Neutrophil (primary cell): Measurements from ENCODE around the gene PDE6B.

ENCODE experiments used
- H3K27ac ChIP-seq: fragments of 200-600 bp; sonication (generic); 2 replicates; pipeline ENCODE4 v1.5.1; 2016; ENCODE audit warnings: mild to moderate bottlenecking, moderate library complexity
- H3K27me3 ChIP-seq: fragments of 200-600 bp; sonication (generic); 2 replicates; pipeline ENCODE4 v1.6.0; 2016; ENCODE audit warnings: mild to moderate bottlenecking
- H3K36me3 ChIP-seq: fragments of 200-600 bp; sonication (generic); 2 replicates; pipeline ENCODE4 v1.5.1; 2017
- H3K4me1 ChIP-seq, 2 experiments: fragments of 200-600 bp in 1 of 2; sonication (generic) in 1 of 2; 1 replicate in 1 of 2; 2 replicates in 1 of 2; pipeline versions ENCODE4 v1.5.1 to v1.6.1; 2013 to 2016; ENCODE audit warnings: low read depth in 1 of 2, low read length in 1 of 2, mild to moderate bottlenecking in 1 of 2, moderate library complexity in 1 of 2; ENCODE audit not compliant: control insufficient read depth in 1 of 2, insufficient read depth in 1 of 2
- H3K4me3 ChIP-seq, 2 experiments: fragments of 200-600 bp in 1 of 2; sonication (generic) in 1 of 2; 1 replicate in 1 of 2; 2 replicates in 1 of 2; pipeline ENCODE4 v1.5.1; 2013 to 2016; ENCODE audit warnings: low read depth in 1 of 2, low read length in 1 of 2, mild to moderate bottlenecking in 1 of 2, moderate library complexity in 1 of 2
- H3K9me3 ChIP-seq: fragments of 200-600 bp; sonication (generic); 2 replicates; pipeline ENCODE4 v1.5.1; 2016
- CTCF ChIP-seq: fragments of 200-600 bp; sonication (generic); IDR thresholded peaks from 2 replicates; pipeline ENCODE4 v1.5.1; 2016; ENCODE audit warnings: antibody characterized with exemption

The PDE6B gene

GRCh38 chr4:653831-654502 is 28.6 kb downstream of the PDE6B start:
- Histone ChIP-seq H3K4me3 (no peak overlapping the region), H3K27me3 (peaks cover 34% of the 10 kb centered on the region), H3K36me3 (no peaks in the 10 kb centered on the region), H3K4me1 (no peaks in the 10 kb centered on the region), H3K9me3 (no peaks in the 10 kb centered on the region), H3K27ac (no peak overlapping the region)
- no peak for TF ChIP-seq CTCF

- H3K9me3 ChIP-seq, result no peaks in the 10 kb centered on the region
- no peaks in the 10 kb centered on the region for H3K36me3 ChIP-seq
- H3K4me1 ChIP-seq, result no peaks in the 10 kb centered on the region
- H3K4me3 ChIP-seq, result no peak overlapping the region
- TF ChIP-seq CTCF, result no peak
- H3K27me3 ChIP-seq, result peaks cover 34% of the 10 kb centered on the region
- H3K27ac ChIP-seq, result no peak overlapping the region
Observed at GRCh38 chr4:654503-654845, 29.1 kb downstream of the PDE6B start.

- peaks cover 29% of the 10 kb centered on the region for H3K27me3 ChIP-seq
- no peak for TF ChIP-seq CTCF
- H3K9me3 ChIP-seq, result no peaks in the 10 kb centered on the region
- H3K4me1 ChIP-seq, result no peaks in the 10 kb centered on the region
- no peak overlapping the region for H3K27ac ChIP-seq
- H3K36me3 ChIP-seq, result no peaks in the 10 kb centered on the region
- H3K4me3 ChIP-seq, result no peak overlapping the region
Observed at GRCh38 chr4:654871-655463, 29.6 kb downstream of the PDE6B start.

GRCh38 chr4:655464-656151 is 30.2 kb downstream of the PDE6B start:
- Histone ChIP-seq H3K4me3 (no peak overlapping the region), H3K4me1 (no peaks in the 10 kb centered on the region), H3K27ac (no peak overlapping the region), H3K9me3 (no peaks in the 10 kb centered on the region), H3K27me3 (peaks cover 23% of the 10 kb centered on the region), H3K36me3 (no peaks in the 10 kb centered on the region)
- TF ChIP-seq CTCF, result no peak

GRCh38 chr4:656436-657337 is 31.3 kb downstream of the PDE6B start:
- no peaks in the 10 kb centered on the region for H3K9me3 ChIP-seq
- H3K27ac ChIP-seq, result no peak overlapping the region
- H3K4me3 ChIP-seq, result no peak overlapping the region
- no peaks in the 10 kb centered on the region for H3K4me1 ChIP-seq
- TF ChIP-seq CTCF, result no peak
- no peaks in the 10 kb centered on the region for H3K36me3 ChIP-seq
- peaks cover 12% of the 10 kb centered on the region for H3K27me3 ChIP-seq
